GM12878 (cell line): ENCODE data around the gene ALG5.

Source experiments
- ATF7 ChIP-seq: fragments of 450-650 bp; IDR thresholded peaks from 2 replicates; pipeline ENCODE4 v1.6.1; 2016; ENCODE audit warnings: low read depth, mild to moderate bottlenecking
- BACH1 ChIP-seq: fragments of 450-650 bp; IDR thresholded peaks from 2 replicates; pipeline ENCODE4 v1.6.1; 2017; ENCODE audit warnings: mild to moderate bottlenecking, borderline replicate concordance
- FOXM1 ChIP-seq: IDR thresholded peaks from 2 replicates; pipeline ENCODE4 v1.6.1; 2012; ENCODE audit warnings: low read depth, mild to moderate bottlenecking, inconsistent platforms, low read length, moderate library complexity
- MAX ChIP-seq: IDR thresholded peaks from 2 replicates; pipeline ENCODE4 v1.6.1; 2012; ENCODE audit warnings: low read depth, low read length, improper control_type of control experiment
- POLR2AphosphoS5 ChIP-seq: IDR thresholded peaks from 2 replicates; pipeline ENCODE4 v1.6.1; 2011; ENCODE audit warnings: mild to moderate bottlenecking, low read length, inconsistent platforms
- SIX5 ChIP-seq: IDR thresholded peaks from 2 replicates; pipeline ENCODE4 v1.6.1; 2011; ENCODE audit warnings: mild to moderate bottlenecking, low read depth, low read length, moderate library complexity; ENCODE audit not compliant: severe bottlenecking
- USF2 ChIP-seq: IDR thresholded peaks from 2 replicates; pipeline ENCODE4 v1.6.1; 2011; ENCODE audit warnings: low read depth, low read length, improper control_type of control experiment, borderline replicate concordance

GRCh38 chr13:36945078-36945477 lies 54.1 kb downstream of the ALG5 start:
- TF ChIP-seq USF2 (no peak), MAX (no peak), POLR2AphosphoS5 (no peak), ATF7 (no peak), FOXM1 (no peak), SIX5 (no peak), BACH1 (no peak)
